Measurements from ENCODE around the gene ALG12. TPM values are rescaled to one million over a fixed set of nuclear protein-coding genes. Genes with fewer than 3 reads are reported as not detected.

ALG12 gene
- total RNA-seq, 2 donors from 2014 or later = 17.4 to 30.1 TPM

DNA sequence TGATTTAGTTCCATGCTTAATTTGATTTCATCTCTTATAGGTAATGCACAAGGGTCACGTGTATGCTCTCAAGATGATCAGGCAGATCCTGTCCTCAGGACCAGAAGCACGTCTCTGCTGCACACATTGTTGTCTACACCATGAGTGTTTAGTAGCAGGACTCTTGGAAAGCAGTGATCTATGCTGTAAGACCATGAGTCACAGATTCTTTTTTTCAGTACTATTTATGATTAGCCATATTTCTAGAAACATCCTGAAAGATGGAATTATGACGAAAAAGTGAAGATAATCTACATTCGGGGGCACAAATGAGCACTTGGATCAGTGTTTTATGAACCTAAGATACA is 35.0 kb downstream of the ALG12 start:
- Histone ChIP-seq H3K4me3 (no peak overlapping the region), H3K9me3 (peaks cover 8% of the 10 kb centered on the region), H3K27ac (no peak overlapping the region), H3K4me1 (ENCODE audit: control insufficient read depth in 1 of 2, low read depth in 2 of 2) (no peaks in the 10 kb centered on the region), H3K36me3 (peaks cover 22% of the 10 kb centered on the region), H3K27me3 (replicated peaks; ENCODE audit: insufficient read depth) (no peaks in the 10 kb centered on the region)
- TF ChIP-seq, protein P1, sequence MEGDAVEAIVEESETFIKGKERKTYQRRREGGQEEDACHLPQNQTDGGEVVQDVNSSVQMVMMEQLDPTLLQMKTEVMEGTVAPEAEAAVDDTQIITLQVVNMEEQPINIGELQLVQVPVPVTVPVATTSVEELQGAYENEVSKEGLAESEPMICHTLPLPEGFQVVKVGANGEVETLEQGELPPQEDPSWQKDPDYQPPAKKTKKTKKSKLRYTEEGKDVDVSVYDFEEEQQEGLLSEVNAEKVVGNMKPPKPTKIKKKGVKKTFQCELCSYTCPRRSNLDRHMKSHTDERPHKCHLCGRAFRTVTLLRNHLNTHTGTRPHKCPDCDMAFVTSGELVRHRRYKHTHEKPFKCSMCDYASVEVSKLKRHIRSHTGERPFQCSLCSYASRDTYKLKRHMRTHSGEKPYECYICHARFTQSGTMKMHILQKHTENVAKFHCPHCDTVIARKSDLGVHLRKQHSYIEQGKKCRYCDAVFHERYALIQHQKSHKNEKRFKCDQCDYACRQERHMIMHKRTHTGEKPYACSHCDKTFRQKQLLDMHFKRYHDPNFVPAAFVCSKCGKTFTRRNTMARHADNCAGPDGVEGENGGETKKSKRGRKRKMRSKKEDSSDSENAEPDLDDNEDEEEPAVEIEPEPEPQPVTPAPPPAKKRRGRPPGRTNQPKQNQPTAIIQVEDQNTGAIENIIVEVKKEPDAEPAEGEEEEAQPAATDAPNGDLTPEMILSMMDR (IDR thresholded peaks at IDR 0.05) = no peak
- no peak for DNase-seq (ENCODE audit: low spot score)
- no peak for ATAC-seq (ENCODE audit: insufficient number of reproducible peaks, low FRiP score, low read depth)

DNA sequence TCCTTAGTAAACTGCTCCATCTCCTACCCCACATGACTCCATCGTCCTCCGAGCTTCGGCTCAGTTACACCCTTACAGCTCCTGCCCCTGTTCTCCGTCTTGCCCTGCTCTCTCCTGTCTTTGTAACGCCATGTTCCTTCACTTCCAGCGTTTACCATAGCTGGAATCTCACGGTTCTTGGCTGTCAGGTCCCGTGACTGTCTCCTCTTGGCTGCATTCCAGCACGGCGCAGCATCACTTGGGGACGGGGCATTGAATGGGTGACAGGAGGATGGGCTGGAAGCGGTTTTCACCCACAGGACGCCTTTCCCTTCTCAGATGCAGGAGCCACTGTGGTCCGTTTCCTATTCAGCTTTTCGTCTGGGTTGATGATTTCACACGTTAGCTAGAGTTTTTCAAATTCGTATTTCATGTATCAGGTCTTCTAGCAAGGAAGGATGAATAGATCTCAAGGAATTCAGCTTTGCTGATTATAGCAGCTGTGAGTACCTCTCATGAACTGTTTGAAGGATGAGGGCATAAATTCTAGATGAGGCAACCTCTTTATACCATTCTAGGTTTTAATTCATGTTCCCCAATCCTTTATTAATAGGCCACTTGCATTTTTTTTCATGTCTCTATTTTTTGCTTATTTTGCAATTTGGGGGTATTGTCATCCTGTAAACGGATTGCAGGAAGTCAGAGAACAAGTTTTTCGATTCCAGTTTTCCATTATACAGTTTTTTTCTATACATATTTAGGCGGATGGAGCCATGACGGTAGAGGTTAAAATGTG is 35.5 kb downstream of the ALG12 start:
- Histone ChIP-seq H3K36me3 (peaks cover 22% of the 10 kb centered on the region), H3K9me3 (peaks cover 8% of the 10 kb centered on the region), H3K27me3 (replicated peaks; ENCODE audit: insufficient read depth) (no peaks in the 10 kb centered on the region), H3K4me3 (no peak overlapping the region), H3K27ac (no peak overlapping the region), H3K4me1 (ENCODE audit: control insufficient read depth in 1 of 2, low read depth in 2 of 2) (no peaks in the 10 kb centered on the region)
- DNase-seq (ENCODE audit: low spot score) (no peak), ATAC-seq (ENCODE audit: insufficient number of reproducible peaks, low FRiP score, low read depth) (no peak)
- TF ChIP-seq, protein P1 (IDR thresholded peaks at IDR 0.05) = no peak

DNA sequence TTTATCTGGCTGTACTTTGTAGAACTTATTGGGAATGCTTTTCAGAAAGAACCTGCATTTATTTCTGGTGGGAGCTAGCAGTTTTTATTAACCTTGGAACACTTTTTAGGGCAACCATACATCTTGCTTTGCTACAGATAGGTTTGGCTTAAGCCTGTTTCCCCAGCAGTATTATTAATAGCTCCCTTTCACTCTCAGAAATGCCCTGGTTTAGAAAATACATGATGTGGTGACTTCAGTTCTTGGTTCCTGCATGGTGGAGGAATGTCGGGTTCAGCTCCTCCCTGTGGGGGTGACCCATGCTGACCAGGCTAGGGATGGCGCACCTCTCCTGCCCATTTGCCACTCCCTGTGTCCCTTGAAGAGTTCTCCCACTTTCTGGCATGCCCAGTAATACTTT is 36.4 kb downstream of the ALG12 start:
- TF ChIP-seq, protein P1 (IDR thresholded peaks at IDR 0.05) = no peak
- Histone ChIP-seq H3K9me3 (peaks cover 8% of the 10 kb centered on the region), H3K27ac (no peak overlapping the region), H3K4me3 (no peak overlapping the region), H3K4me1 (ENCODE audit: control insufficient read depth in 1 of 2, low read depth in 2 of 2) (no peaks in the 10 kb centered on the region), H3K36me3 (peaks cover 20% of the 10 kb centered on the region), H3K27me3 (replicated peaks; ENCODE audit: insufficient read depth) (no peaks in the 10 kb centered on the region)
- ATAC-seq (ENCODE audit: insufficient number of reproducible peaks, low FRiP score, low read depth) (no peak), DNase-seq (ENCODE audit: low spot score) (no peak)

DNA sequence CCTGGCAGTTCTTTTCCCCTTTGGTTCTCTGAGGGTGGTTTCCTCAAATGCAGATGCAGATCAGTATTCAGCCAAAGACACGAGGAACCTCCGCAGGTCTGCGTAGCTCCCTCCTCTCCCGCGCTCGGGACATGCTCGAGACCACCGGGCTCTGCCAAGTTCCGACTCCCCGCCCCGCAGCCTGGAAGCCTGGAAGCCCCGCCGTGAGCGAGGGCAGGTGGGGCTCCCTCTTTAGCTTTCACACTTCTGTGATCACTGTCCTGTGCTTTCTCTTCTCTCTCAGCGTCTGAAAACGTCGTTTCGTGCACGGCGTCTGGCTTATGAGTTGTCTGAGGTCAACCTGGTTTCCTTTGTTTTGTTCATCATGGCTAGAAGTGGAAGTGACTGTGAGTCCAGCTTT is 38.0 kb downstream of the ALG12 start:
- H3K27me3 ChIP-seq (replicated peaks; ENCODE audit: insufficient read depth) = no peaks in the 10 kb centered on the region
- TF ChIP-seq, protein P1 (IDR thresholded peaks at IDR 0.05) = no peak
- H3K4me1 ChIP-seq (ENCODE audit: control insufficient read depth in 1 of 2, low read depth in 2 of 2) = no peaks in the 10 kb centered on the region
- DNase-seq (ENCODE audit: low spot score) (no peak), ATAC-seq (ENCODE audit: insufficient number of reproducible peaks, low FRiP score, low read depth) (no peak)
- no peak overlapping the region for H3K4me3 ChIP-seq
- H3K27ac ChIP-seq = no peak overlapping the region
- H3K36me3 ChIP-seq = peaks cover 12% of the 10 kb centered on the region
- peaks cover 8% of the 10 kb centered on the region for H3K9me3 ChIP-seq

DNA sequence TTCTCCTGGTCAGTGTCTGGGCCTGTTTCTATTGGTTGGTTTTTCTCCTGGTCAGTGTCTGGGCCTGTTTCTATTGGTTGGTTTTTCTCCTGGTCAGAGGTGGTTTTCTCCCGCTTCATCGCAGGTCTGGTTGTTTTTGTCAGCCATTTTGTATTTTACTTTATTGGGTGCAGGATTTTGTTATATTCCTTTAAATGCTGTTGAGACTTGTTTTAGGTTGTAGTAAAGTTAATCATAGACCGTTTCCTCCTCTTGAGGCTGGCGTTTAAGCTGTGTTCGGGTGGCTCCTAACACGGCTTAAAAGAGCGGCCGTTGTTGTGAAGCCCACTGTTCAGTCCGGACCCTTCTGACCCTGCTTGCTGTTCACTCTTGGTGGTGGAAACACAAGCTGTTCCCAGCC is 38.4 kb downstream of the ALG12 start:
- DNase-seq (ENCODE audit: low spot score) (no peak), ATAC-seq (ENCODE audit: insufficient number of reproducible peaks, low FRiP score, low read depth) (no peak)
- Histone ChIP-seq H3K27ac (no peak overlapping the region), H3K4me3 (no peak overlapping the region), H3K27me3 (replicated peaks; ENCODE audit: insufficient read depth) (no peaks in the 10 kb centered on the region), H3K4me1 (ENCODE audit: control insufficient read depth in 1 of 2, low read depth in 2 of 2) (no peaks in the 10 kb centered on the region), H3K9me3 (peaks cover 8% of the 10 kb centered on the region), H3K36me3 (peaks cover 9% of the 10 kb centered on the region)
- TF ChIP-seq, protein P1 (IDR thresholded peaks at IDR 0.05) = no peak
